Mesothelial cell of epicardium (in vitro differentiated cells): ENCODE data around the gene MRRF. TPM values are rescaled to one million over a fixed set of nuclear protein-coding genes. Genes with fewer than 3 reads are reported as not detected.

Experiments
- DNase-seq, 2 experiments: peaks; one replicate each; pipeline ENCODE4 v3.0.0; 2021; ENCODE audit warnings: low spot score in 2 of 2; ENCODE audit not compliant: unreplicated experiment in 2 of 2
- H3K27ac Mint-ChIP-seq: 2 replicates; pipeline ENCODE4 v1.8.0; 2021; ENCODE audit warnings: mixed read lengths
- H3K27me3 Mint-ChIP-seq: 2 replicates; pipeline ENCODE4 v1.8.0; 2021; ENCODE audit warnings: low read depth, mixed read lengths
- H3K36me3 Mint-ChIP-seq: 2 replicates; pipeline ENCODE4 v1.8.0; 2021; ENCODE audit warnings: mixed read lengths
- H3K4me1 Mint-ChIP-seq: 2 replicates; pipeline ENCODE4 v1.8.0; 2021; ENCODE audit warnings: mixed read lengths
- H3K4me3 Mint-ChIP-seq: 2 replicates; pipeline ENCODE4 v1.8.0; 2021; ENCODE audit warnings: mild to moderate bottlenecking, moderate library complexity, mixed read lengths
- H3K9me3 Mint-ChIP-seq: 2 replicates; pipeline ENCODE4 v1.8.0; 2021; ENCODE audit warnings: mixed read lengths
- CTCF ChIP-seq: fragments of 200-600 bp; sonication (generic); IDR thresholded peaks from one replicate; pipeline ENCODE4 v1.5.0; 2021; ENCODE audit warnings: antibody characterized with exemption; ENCODE audit not compliant: unreplicated experiment
- total RNA-seq: library from RNA; stranded (reverse); gene quantifications from 3 replicates; pipeline ENCODE4 v1.2.1, GENCODE V29; 2021

MRRF gene
- total RNA-seq, 1 donor from 2014 or later: 39.2 TPM

- no peak for DNase-seq
- H3K9me3 Mint-ChIP-seq: no peaks in the 10 kb centered on the region
- H3K27me3 Mint-ChIP-seq: peaks cover 26% of the 10 kb centered on the region
- TF ChIP-seq CTCF: no peak
- H3K27ac Mint-ChIP-seq: no peak overlapping the region
- no peak overlapping the region for H3K4me3 Mint-ChIP-seq
- H3K4me1 Mint-ChIP-seq: no peaks in the 10 kb centered on the region
- H3K36me3 Mint-ChIP-seq: peaks cover 5% of the 10 kb centered on the region
Measured at GRCh38 chr9:122333169-122333808, 68.6 kb downstream of the MRRF start.

GRCh38 chr9:122334916-122335315, 70.2 kb downstream of the MRRF start:
- Mint-ChIP-seq H3K9me3 (no peaks in the 10 kb centered on the region), H3K4me3 (no peak overlapping the region), H3K4me1 (no peaks in the 10 kb centered on the region), H3K36me3 (no peaks in the 10 kb centered on the region), H3K27ac (no peak overlapping the region), H3K27me3 (peaks cover 42% of the 10 kb centered on the region)
- DNase-seq: no peak
- TF ChIP-seq CTCF: no peak

- Mint-ChIP-seq H3K9me3 (no peaks in the 10 kb centered on the region), H3K36me3 (no peaks in the 10 kb centered on the region), H3K27ac (no peak overlapping the region), H3K4me1 (no peaks in the 10 kb centered on the region), H3K27me3 (peaks cover 48% of the 10 kb centered on the region), H3K4me3 (no peak overlapping the region)
- TF ChIP-seq CTCF: no peak
- DNase-seq: no peak
Measured at GRCh38 chr9:122336189-122336588, 71.5 kb downstream of the MRRF start.

- Mint-ChIP-seq H3K27me3 (peaks cover 48% of the 10 kb centered on the region), H3K9me3 (no peaks in the 10 kb centered on the region), H3K27ac (no peak overlapping the region), H3K36me3 (no peaks in the 10 kb centered on the region), H3K4me1 (no peaks in the 10 kb centered on the region), H3K4me3 (no peak overlapping the region)
- no peak for TF ChIP-seq CTCF
- no peak for DNase-seq
Measured at GRCh38 chr9:122336866-122337555, 72.3 kb downstream of the MRRF start.

GRCh38 chr9:122337556-122337929, 72.9 kb downstream of the MRRF start:
- H3K4me3 Mint-ChIP-seq: no peak overlapping the region
- H3K36me3 Mint-ChIP-seq: no peaks in the 10 kb centered on the region
- H3K27me3 Mint-ChIP-seq: peaks cover 48% of the 10 kb centered on the region
- H3K4me1 Mint-ChIP-seq: peaks cover under 1% of the 10 kb centered on the region
- TF ChIP-seq CTCF: no peak
- no peaks in the 10 kb centered on the region for H3K9me3 Mint-ChIP-seq
- no peak overlapping the region for H3K27ac Mint-ChIP-seq
- no peak for DNase-seq
